Measurements from ENCODE around the gene GIN1. TPM values are rescaled to one million over a fixed set of nuclear protein-coding genes. Genes with fewer than 3 reads are reported as not detected.

Gene GIN1
- total RNA-seq, 2 donors from 2014 or later, result 5.0 to 8.9 TPM

- TF ChIP-seq CTCF (IDR thresholded peaks at IDR 0.05), result peak; percentile 28 to 76
- H3K4me1 ChIP-seq, result no peaks in the 10 kb centered on the region
- H3K27ac ChIP-seq, result no peak overlapping the region
- no peak overlapping the region for H3K4me3 ChIP-seq
- H3K27me3 ChIP-seq, result no peaks in the 10 kb centered on the region
- no peaks in the 10 kb centered on the region for H3K9me3 ChIP-seq
- H3K36me3 ChIP-seq, result no peaks in the 10 kb centered on the region
- DNase-seq (ENCODE audit: low spot score), result no peak
Observed at GRCh38 chr5:103041071-103041676, 78.8 kb downstream of the GIN1 start.

DNA sequence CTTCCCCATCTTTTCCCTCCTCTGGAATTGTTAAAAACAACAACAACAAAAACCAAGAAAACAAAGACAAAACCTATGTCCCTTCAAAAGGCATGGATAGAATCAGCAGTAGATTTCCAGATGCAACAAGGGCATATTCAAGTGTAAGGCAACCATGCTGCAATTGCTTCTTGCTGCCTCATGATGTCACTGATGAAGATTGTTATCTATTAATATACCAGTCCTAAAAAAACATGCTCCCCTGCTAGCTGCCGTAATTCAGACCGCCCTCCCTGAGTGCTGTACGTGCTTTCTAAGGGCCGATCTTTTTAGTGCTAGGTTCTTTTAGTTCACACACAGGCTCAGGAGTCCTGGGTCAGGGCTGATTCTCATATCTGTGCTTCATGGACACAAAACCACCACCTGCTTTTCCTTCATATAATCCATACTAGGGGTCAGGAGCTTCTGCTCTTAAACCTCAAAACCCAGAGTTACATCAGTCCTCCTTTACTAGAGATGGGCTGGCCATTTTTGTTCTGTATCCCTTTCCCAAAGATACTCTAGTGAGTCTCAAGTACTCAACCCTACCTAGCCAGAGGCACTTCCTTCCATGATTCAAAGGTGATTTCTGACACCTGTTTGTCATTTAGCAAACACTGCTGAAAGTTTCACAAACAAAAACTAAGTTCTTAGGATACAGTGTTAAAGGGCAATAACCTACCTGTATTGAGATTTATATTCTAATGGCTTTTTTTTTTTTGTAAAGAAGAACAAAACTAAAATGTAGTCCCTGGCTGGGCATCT lies 82.1 kb downstream of the GIN1 start:
- DNase-seq (ENCODE audit: low spot score), result no peak
- Histone ChIP-seq H3K36me3 (peaks cover 4% of the 10 kb centered on the region), H3K27me3 (no peaks in the 10 kb centered on the region), H3K4me3 (no peak overlapping the region), H3K27ac (no peak overlapping the region), H3K4me1 (no peaks in the 10 kb centered on the region), H3K9me3 (no peaks in the 10 kb centered on the region)
- TF ChIP-seq CTCF (IDR thresholded peaks at IDR 0.05), result no peak

DNA sequence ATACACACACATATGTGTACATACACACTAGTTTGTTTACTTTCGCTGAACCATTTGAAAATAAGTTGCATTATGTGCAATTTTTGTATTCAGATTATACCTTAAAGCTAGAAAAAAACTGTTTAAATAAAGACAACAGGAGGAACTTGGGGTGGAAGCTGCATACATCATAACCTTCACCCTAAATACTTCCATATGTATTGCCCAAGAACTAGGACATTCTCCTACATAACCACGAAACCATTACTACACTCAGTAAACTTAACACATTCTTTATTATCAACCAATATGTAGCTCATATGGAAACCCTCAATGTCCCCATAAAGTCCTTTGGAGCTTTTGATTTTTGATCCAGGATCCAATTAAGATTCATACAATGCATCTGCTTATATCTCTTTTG lies 83.3 kb downstream of the GIN1 start:
- no peak overlapping the region for H3K27ac ChIP-seq
- TF ChIP-seq CTCF (IDR thresholded peaks at IDR 0.05), result no peak
- peaks cover 13% of the 10 kb centered on the region for H3K36me3 ChIP-seq
- H3K4me3 ChIP-seq, result no peak overlapping the region
- no peaks in the 10 kb centered on the region for H3K9me3 ChIP-seq
- H3K27me3 ChIP-seq, result no peaks in the 10 kb centered on the region
- no peaks in the 10 kb centered on the region for H3K4me1 ChIP-seq
- no peak for DNase-seq (ENCODE audit: low spot score)

Other genes with a start within 250 kb of the GIN1 start
- 10 to 100 TPM; 17.9 to 37.5 TPM for gene PPIP5K2, start 163 bp upstream of the GIN1 start, total RNA-seq
- 1 to 10 TPM; 3.8 to 4.8 TPM for gene MACIR, start 138.6 kb upstream of the GIN1 start, total RNA-seq